NCI-H345 treated with DMSO at 0.1 percent for 48 hours (cell line): Measurements from ENCODE around the gene MIOX.

Experiments
- DNase-seq: peaks from one replicate; lab custom pipeline; 2025; ENCODE audit not compliant: unreplicated experiment; lab: John Stamatoyannopoulos, UW

MIOX gene

GRCh38 chr22:50454556-50455075, 32.0 kb upstream of the MIOX start:
- no peak for DNase-seq

- DNase-seq, result no peak
These were observed 31.5 kb upstream of the MIOX start for GRCh38 chr22:50455201-50455600.

GRCh38 chr22:50456026-50456425, 30.6 kb upstream of the MIOX start:
- no peak for DNase-seq

- no peak for DNase-seq
These were observed 30.0 kb upstream of the MIOX start for GRCh38 chr22:50456466-50457234.

- DNase-seq, result no peak
These were observed 27.6 kb upstream of the MIOX start for GRCh38 chr22:50459016-50459415.

- DNase-seq, result no peak
These were observed 27.0 kb upstream of the MIOX start for GRCh38 chr22:50459496-50460140.

- no peak for DNase-seq
These were observed 25.7 kb upstream of the MIOX start for GRCh38 chr22:50460938-50461337.

GRCh38 chr22:50461536-50461935, 25.1 kb upstream of the MIOX start:
- no peak for DNase-seq

GRCh38 chr22:50461979-50462540, 24.6 kb upstream of the MIOX start:
- no peak for DNase-seq

- DNase-seq, result no peak
These were observed 23.3 kb upstream of the MIOX start for GRCh38 chr22:50463188-50463900.

- no peak for DNase-seq
These were observed 22.2 kb upstream of the MIOX start for GRCh38 chr22:50464451-50464850.

GRCh38 chr22:50465066-50465930, 21.4 kb upstream of the MIOX start:
- DNase-seq, result no peak

GRCh38 chr22:50467341-50467740, 19.3 kb upstream of the MIOX start:
- DNase-seq, result no peak

- no peak for DNase-seq
These were observed 18.8 kb upstream of the MIOX start for GRCh38 chr22:50467773-50468440.

- no peak for DNase-seq
These were observed 18.0 kb upstream of the MIOX start for GRCh38 chr22:50468626-50469025.

GRCh38 chr22:50469377-50470305, 17.0 kb upstream of the MIOX start:
- peak; percentile 51 for DNase-seq

GRCh38 chr22:50470491-50470890, 16.2 kb upstream of the MIOX start:
- DNase-seq, result no peak

- no peak for DNase-seq
These were observed 15.3 kb upstream of the MIOX start for GRCh38 chr22:50471197-50471847.
